Trophoblast cell (in vitro differentiated cells and primary cell): ENCODE data around the gene NTM.

Experiments
- DNase-seq, 2 donors: peaks; one replicate each; pipeline ENCODE4 v3.0.0-alpha.2; 2016
- H2AFZ ChIP-seq: 2 replicates; pipeline ENCODE4 v1.6.1; 2013; ENCODE audit warnings: low read length, moderate library complexity, mild to moderate bottlenecking; ENCODE audit not compliant: insufficient read depth, poor library complexity
- H2AK5ac ChIP-seq: 2 replicates; pipeline ENCODE4 v1.6.1; 2013; ENCODE audit warnings: mild to moderate bottlenecking, low read length
- H2BK120ac ChIP-seq: 2 replicates; pipeline ENCODE4 v1.6.1; 2013; ENCODE audit warnings: low read length, mild to moderate bottlenecking, moderate library complexity; ENCODE audit not compliant: insufficient read depth, poor library complexity
- H2BK12ac ChIP-seq: 2 replicates; pipeline ENCODE4 v1.6.1; 2013; ENCODE audit warnings: mild to moderate bottlenecking, low read length, moderate library complexity
- H2BK5ac ChIP-seq: 2 replicates; pipeline ENCODE4 v1.6.1; 2013; ENCODE audit warnings: low read length, low read depth, moderate library complexity, mild to moderate bottlenecking; ENCODE audit not compliant: poor library complexity
- H3K14ac ChIP-seq: 2 replicates; pipeline ENCODE4 v1.6.1; 2013; ENCODE audit warnings: mild to moderate bottlenecking, low read length
- H3K18ac ChIP-seq: 2 replicates; pipeline ENCODE4 v1.6.1; 2013; ENCODE audit warnings: mild to moderate bottlenecking, low read length
- H3K23ac ChIP-seq: 2 replicates; pipeline ENCODE4 v1.6.1; 2013; ENCODE audit warnings: low read length
- H3K27ac ChIP-seq: 2 replicates; pipeline ENCODE4 v1.5.1; 2013; ENCODE audit warnings: low read depth, mild to moderate bottlenecking, inconsistent platforms, low read length, moderate library complexity
- H3K27me3 ChIP-seq: 2 replicates; pipeline ENCODE4 v1.6.1; 2013; ENCODE audit warnings: inconsistent platforms, mild to moderate bottlenecking, low read length, moderate library complexity; ENCODE audit not compliant: insufficient read depth
- H3K36me3 ChIP-seq, 2 experiments: 1 replicate in 1 of 2; 2 replicates in 1 of 2; pipeline ENCODE4 v1.6.1; 2013; ENCODE audit warnings: low read length in 2 of 2, mild to moderate bottlenecking in 2 of 2, moderate library complexity in 1 of 2; ENCODE audit not compliant: insufficient read depth in 2 of 2, control insufficient read depth in 1 of 2
- H3K4ac ChIP-seq: 2 replicates; pipeline ENCODE4 v1.6.1; 2013; ENCODE audit warnings: low read depth, mild to moderate bottlenecking, low read length, moderate library complexity
- H3K4me1 ChIP-seq, 2 experiments: 1 replicate in 1 of 2; 2 replicates in 1 of 2; pipeline ENCODE4 v1.6.1; 2013; ENCODE audit warnings: low read length in 2 of 2, mild to moderate bottlenecking in 2 of 2, moderate library complexity in 1 of 2; ENCODE audit not compliant: insufficient read depth in 2 of 2, control insufficient read depth in 1 of 2
- H3K4me2 ChIP-seq: 2 replicates; pipeline ENCODE4 v1.6.1; 2013; ENCODE audit warnings: inconsistent platforms, mild to moderate bottlenecking, low read length, moderate library complexity
- H3K4me3 ChIP-seq: 2 replicates; pipeline ENCODE4 v1.5.1; 2013; ENCODE audit warnings: mild to moderate bottlenecking, low read depth, low read length, inconsistent platforms
- H3K79me1 ChIP-seq: one replicate; pipeline ENCODE4 v1.6.1; 2013; ENCODE audit warnings: low read length
- H3K79me2 ChIP-seq: 2 replicates; pipeline ENCODE4 v1.6.1; 2013; ENCODE audit warnings: low read length, mild to moderate bottlenecking; ENCODE audit not compliant: control insufficient read depth, insufficient read depth, poor library complexity
- H3K9ac ChIP-seq: 2 replicates; pipeline ENCODE4 v1.6.1; 2013; ENCODE audit warnings: mild to moderate bottlenecking, low read length
- H3K9me3 ChIP-seq: 2 replicates; pipeline ENCODE4 v1.6.1; 2013; ENCODE audit warnings: low read depth, mild to moderate bottlenecking, control low read depth, inconsistent platforms, low read length; ENCODE audit not compliant: insufficient read depth
- H4K12ac ChIP-seq: 2 replicates; pipeline ENCODE4 v1.6.1; 2013; ENCODE audit warnings: low read depth, mild to moderate bottlenecking, low read length, moderate library complexity
- H4K8ac ChIP-seq: 2 replicates; pipeline ENCODE4 v1.6.1; 2013; ENCODE audit warnings: low read depth, mild to moderate bottlenecking, low read length, moderate library complexity
- H4K91ac ChIP-seq: one replicate; pipeline ENCODE4 v1.6.1; 2013; ENCODE audit warnings: low read depth, mild to moderate bottlenecking, low read length, moderate library complexity
- WGBS: extraction: QIAGEN DNeasy Blood & Tissue Kit; methylation state at CpG from one replicate; pipeline ENCODE4 v1.1.7; 2013; ENCODE audit warnings: missing lambda C conversion rate; ENCODE audit not compliant: insufficient read length, insufficient coverage; ENCODE audit errors: extremely low coverage; 5-methylcytosine and 5-hydroxymethylcytosine counted together

Gene NTM

GRCh38 chr11:131897956-131898355 lies 527.5 kb downstream of the NTM start:
- no peak for DNase-seq
- Histone ChIP-seq H3K79me2 (no peaks in the 10 kb centered on the region), H4K91ac (no peak overlapping the region), H3K4me3 (no peak overlapping the region), H3K4me1 (no peaks in the 10 kb centered on the region), H4K12ac (no peak overlapping the region), H2AK5ac (no peak overlapping the region), H3K23ac (no peak overlapping the region), H3K9ac (no peak overlapping the region), H2BK5ac (no peak overlapping the region), H3K4ac (no peak overlapping the region), H3K4me2 (no peak overlapping the region), H2BK120ac (no peak overlapping the region), H3K27me3 (no peaks in the 10 kb centered on the region), H3K79me1 (no peaks in the 10 kb centered on the region), H3K14ac (no peak overlapping the region), H3K36me3 (no peaks in the 10 kb centered on the region), H4K8ac (no peak overlapping the region), H2AFZ (no peak overlapping the region), H2BK12ac (no peak overlapping the region), H3K9me3 (no peaks in the 10 kb centered on the region), H3K27ac (no peak overlapping the region), H3K18ac (no peak overlapping the region)
- WGBS, result no CpG with 5 or more reads among the region's 5 CpGs

- Histone ChIP-seq H3K9me3 (no peaks in the 10 kb centered on the region), H2BK12ac (no peak overlapping the region), H3K79me2 (no peaks in the 10 kb centered on the region), H2BK120ac (no peak overlapping the region), H4K91ac (no peak overlapping the region), H3K18ac (no peak overlapping the region), H3K27ac (no peak overlapping the region), H2BK5ac (no peak overlapping the region), H3K14ac (no peak overlapping the region), H3K4me1 (no peaks in the 10 kb centered on the region), H2AK5ac (no peak overlapping the region), H3K23ac (no peak overlapping the region), H3K27me3 (no peaks in the 10 kb centered on the region), H3K4me2 (no peak overlapping the region), H3K79me1 (no peaks in the 10 kb centered on the region), H2AFZ (no peak overlapping the region), H4K8ac (no peak overlapping the region), H3K36me3 (no peaks in the 10 kb centered on the region), H3K9ac (no peak overlapping the region), H3K4me3 (no peak overlapping the region), H4K12ac (no peak overlapping the region), H3K4ac (no peak overlapping the region)
- no CpG with 5 or more reads among the region's 7 CpGs for WGBS
- no peak for DNase-seq
Observed at GRCh38 chr11:131898949-131899348, 528.5 kb downstream of the NTM start.

- DNase-seq, result no peak
- Histone ChIP-seq H3K27ac (no peak overlapping the region), H3K79me2 (no peaks in the 10 kb centered on the region), H3K79me1 (no peaks in the 10 kb centered on the region), H3K14ac (no peak overlapping the region), H2BK120ac (no peak overlapping the region), H3K9ac (no peak overlapping the region), H2AFZ (no peak overlapping the region), H3K4me3 (no peak overlapping the region), H3K18ac (no peak overlapping the region), H2BK5ac (no peak overlapping the region), H3K4ac (no peak overlapping the region), H4K91ac (no peak overlapping the region), H3K23ac (no peak overlapping the region), H3K27me3 (no peaks in the 10 kb centered on the region), H4K12ac (no peak overlapping the region), H3K4me2 (no peak overlapping the region), H3K9me3 (no peaks in the 10 kb centered on the region), H3K4me1 (no peaks in the 10 kb centered on the region), H2AK5ac (no peak overlapping the region), H3K36me3 (no peaks in the 10 kb centered on the region), H2BK12ac (no peak overlapping the region), H4K8ac (no peak overlapping the region)
- no CpG with 5 or more reads among the region's 6 CpGs for WGBS
Observed at GRCh38 chr11:131899950-131900580, 529.6 kb downstream of the NTM start.

- Histone ChIP-seq H4K91ac (no peak overlapping the region), H3K23ac (no peak overlapping the region), H3K9ac (no peak overlapping the region), H3K36me3 (no peaks in the 10 kb centered on the region), H3K14ac (no peak overlapping the region), H3K9me3 (no peaks in the 10 kb centered on the region), H3K79me1 (no peaks in the 10 kb centered on the region), H2AFZ (no peak overlapping the region), H2BK12ac (no peak overlapping the region), H3K4me1 (no peaks in the 10 kb centered on the region), H2AK5ac (no peak overlapping the region), H3K4me3 (no peak overlapping the region), H3K27me3 (no peaks in the 10 kb centered on the region), H3K27ac (no peak overlapping the region), H4K12ac (no peak overlapping the region), H3K4me2 (no peak overlapping the region), H3K79me2 (no peaks in the 10 kb centered on the region), H2BK5ac (no peak overlapping the region), H3K4ac (no peak overlapping the region), H4K8ac (no peak overlapping the region), H2BK120ac (no peak overlapping the region), H3K18ac (no peak overlapping the region)
- DNase-seq, result no peak
- no CpG with 5 or more reads among the region's 1 CpG for WGBS
Observed at GRCh38 chr11:131902421-131902820, 532.0 kb downstream of the NTM start.
